ENCODE results near the gene SH3RF1. TPM values are rescaled to one million over a fixed set of nuclear protein-coding genes. Genes with fewer than 3 reads are reported as not detected.

SH3RF1 gene
- total and polyA plus RNA-seq, 2 of the 8 experiments (the other 6 are each of a cell fraction or from before 2014, with no cell fraction given) = 6.9 to 15.1 TPM

DNA sequence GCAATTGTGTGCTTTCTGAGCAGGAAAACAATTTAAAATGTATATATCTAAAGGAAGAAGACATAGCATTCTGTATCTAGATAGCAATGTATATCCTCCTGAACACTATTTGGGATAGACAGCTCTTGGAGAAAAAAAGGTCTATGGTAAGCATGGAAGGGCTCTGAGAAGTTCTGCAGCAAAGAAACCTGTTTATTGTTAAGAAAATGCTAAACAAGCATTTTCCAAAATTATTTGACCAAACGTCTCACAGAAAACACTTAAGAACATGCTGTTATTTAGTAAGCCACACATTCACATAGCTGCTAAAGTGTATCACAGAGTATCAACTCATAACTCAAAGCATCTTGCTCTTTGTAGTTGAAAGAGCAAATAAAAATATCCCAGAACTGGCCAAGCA, 67.9 kb downstream of the SH3RF1 start:
- no peaks in the 10 kb centered on the region for H3K9me3 ChIP-seq (ENCODE audit: insufficient read depth in 2 of 2, low read depth in 1 of 2, low read length in 1 of 2)
- FAIRE-seq = no peak
- peaks cover 0 to 9% of the 10 kb centered on the region in 2 experiments; a peak in 1 of 4 replicates for H3K79me2 ChIP-seq (ENCODE audit: control insufficient read depth in 1 of 2, insufficient read depth in 2 of 2, low read length in 2 of 2)
- no peak overlapping the region for H2BK120ac ChIP-seq (replicated peaks; ENCODE audit: low read depth, low read length)
- no peak overlapping the region for H2BK5ac ChIP-seq (ENCODE audit: low read depth, low read length)
- no peak overlapping the region for H2AFZ ChIP-seq (ENCODE audit: low read length)
- no peak overlapping the region for H3K56ac ChIP-seq (replicated peaks; ENCODE audit: insufficient read length, low read depth, low read length)
- H2AK5ac ChIP-seq (ENCODE audit: low read depth, low read length) = no peak overlapping the region
- H3K23ac ChIP-seq (ENCODE audit: insufficient read length) = no peak overlapping the region
- H4K5ac ChIP-seq (ENCODE audit: insufficient read length, low read depth, low read length) = no peak overlapping the region
- no peaks in the 10 kb centered on the region for H3K79me1 ChIP-seq (ENCODE audit: low read depth, low read length)
- CTCF ChIA-PET (ENCODE audit: partially characterized antibody) = interaction anchor here (0.6 to 1.5 kb wide), 6 partner anchors 17 to 1104 kb away, joined by 3 to 4 read pairs (median 3); no protein-coding TSS in a partner anchor
- H4K8ac ChIP-seq (ENCODE audit: extremely low read depth, insufficient read depth, low read length) = no peak overlapping the region
- no peak overlapping the region for H2BK12ac ChIP-seq (ENCODE audit: low read depth, low read length)
- no peak overlapping the region for H3K4ac ChIP-seq (replicated peaks; ENCODE audit: insufficient read length, low read depth, low read length)
- peaks cover 0 to 5% (median 3%) of the 10 kb centered on the region in 4 experiments; a peak in 6 of 7 replicates for H3K4me1 ChIP-seq (replicated peaks in 1 of 4; ENCODE audit: control insufficient read depth in 3 of 4, insufficient read depth in 4 of 4, low read length in 3 of 4)
- WGBS, 2 experiments (ENCODE audit: extremely low coverage in 1 of 2, insufficient coverage in 1 of 2, insufficient read length in 1 of 2, insufficient replicate concordance in 2 of 2, low coverage in 1 of 2, low lambda C conversion rate in 2 of 2, missing lambda C conversion rate in 1 of 2) = 95% methylated on average over 1 of the region's 1 CpG; no CpG with 5 or more reads in 1 of the 2 experiments
- H4K91ac ChIP-seq (replicated peaks; ENCODE audit: insufficient read length, low read length) = no peak overlapping the region
- DNase-seq (ENCODE audit: low read depth in 1 of 2, low spot score in 2 of 2) = no peak
- no peaks in the 10 kb centered on the region for H4K20me1 ChIP-seq (replicated peaks in 1 of 2; ENCODE audit: control insufficient read depth in 1 of 2, insufficient read depth in 2 of 2, low read length in 2 of 2)
- H2BK15ac ChIP-seq (ENCODE audit: low read length) = no peak overlapping the region
- H3K4me2 ChIP-seq (ENCODE audit: insufficient read depth in 1 of 2, low read depth in 2 of 2, low read length in 2 of 2) = no peak overlapping the region
- no peaks in the 10 kb centered on the region for H3K27me3 ChIP-seq (replicated peaks in 1 of 4; ENCODE audit: control insufficient read depth in 3 of 4, extremely low read depth in 1 of 4, insufficient read depth in 3 of 4, low read length in 3 of 4)
- H3K9ac ChIP-seq (replicated peaks in 1 of 4; ENCODE audit: extremely low read depth in 1 of 4, low read depth in 3 of 4, low read length in 3 of 4) = no peak overlapping the region
- no peak overlapping the region for H3K14ac ChIP-seq (ENCODE audit: insufficient read length)
- H3K36me3 ChIP-seq (ENCODE audit: control insufficient read depth in 2 of 4, insufficient read depth in 4 of 4, low read length in 3 of 4) = no peaks in the 10 kb centered on the region
- no peaks in the 10 kb centered on the region for H3K23me2 ChIP-seq (ENCODE audit: low read depth, low read length)
- no peak overlapping the region for H3K27ac ChIP-seq (ENCODE audit: low read depth, low read length)
- POLR2A ChIA-PET (ENCODE audit: partially characterized antibody) = no interaction called here
- no peak overlapping the region for H2BK20ac ChIP-seq (ENCODE audit: low read length)
- no peak overlapping the region for H3K4me3 ChIP-seq (ENCODE audit: extremely low read depth in 1 of 4, insufficient read depth in 2 of 4, low read depth in 3 of 4, low read length in 4 of 4)
- H3K18ac ChIP-seq (ENCODE audit: extremely low read depth, low read length) = no peak overlapping the region
- TF ChIP-seq POLR2A (IDR thresholded peaks at IDR 0.05; ENCODE audit: control extremely low read depth in 1 of 2, low read depth in 2 of 2, low read length in 2 of 2) = no peak
- no peak for TF ChIP-seq PHF8 (conservative IDR thresholded peaks at IDR 0.05; ENCODE audit: low read depth, low read length)
- TF ChIP-seq YY1 (IDR thresholded peaks at IDR 0.05; ENCODE audit: low read depth, low read length) = no peak
- TF ChIP-seq RBBP5 (IDR thresholded peaks at IDR 0.05; ENCODE audit: borderline replicate concordance, low read depth, low read length) = no peak
- no peak for TF ChIP-seq SIRT6 (IDR thresholded peaks at IDR 0.05; ENCODE audit: low read length)
